K562 (cell line): Measurements from ENCODE around the gene PCNX4. TPM values are rescaled to one million over a fixed set of nuclear protein-coding genes. Genes with fewer than 3 reads are reported as not detected.

Source experiments
- ATAC-seq: fragments of 200-7000 bp; cut with Tn5 transposase; 3 replicates; pipeline ENCODE4 v1.9.1; 2020; ENCODE audit warnings: moderate library complexity
- BruUV-seq: library from RNA; stranded (reverse); fragments of 400-500 nt; replicated peaks from 2 replicates; lab custom pipeline; 2021; lab: Mats Ljungman, UMichigan
- CTCF ChIA-PET: fragments of 300-600 bp; formaldehyde crosslinking; extraction: SDS; loops from one replicate; lab custom pipeline; 2021; ENCODE audit warnings: low intra/inter-chr PET ratio; lab: Yijun Ruan, JAX
- POLR2A ChIA-PET: fragments of 300-600, 350-650 bp; sonication (Branson Sonifier 250); formaldehyde crosslinking; extraction: SDS; loops from one replicate; lab custom pipeline; 2021; ENCODE audit warnings: antibody characterized with exemption, inconsistent platforms; lab: Yijun Ruan, JAX
- DNase-seq, 4 experiments: peaks; one replicate each; pipeline versions ENCODE4 v3.0.0 to v3.0.0-alpha.2; 2011 to 2018; ENCODE audit warnings: low spot score in 3 of 4, mixed read lengths in 3 of 4; ENCODE audit errors: extremely low read depth in 1 of 4
- FAIRE-seq: peaks from 2 replicates; lab custom pipeline; 2011; peaks lifted over from hg19 to GRCh38; lab: Jason Lieb, UNC
- H2AFZ ChIP-seq: 2 replicates; pipeline ENCODE4 v1.6.0; 2011; ENCODE audit warnings: low read depth, low read length, control low read depth, inconsistent platforms
- H3K27ac ChIP-seq: fragments of 200-600 bp; 3 replicates; pipeline ENCODE4 v1.8.0; 2011; ENCODE audit warnings: low read depth, mild to moderate bottlenecking, control low read depth, inconsistent platforms, low read length, moderate library complexity, mixed read lengths; ENCODE audit errors: extremely low read depth
- H3K27me3 ChIP-seq, 2 experiments: fragments of 300-600 bp in 1 of 2; 2 replicates in 1 of 2; 3 replicates in 1 of 2; pipeline versions ENCODE4 v1.6.0 to v1.8.0; 2011; ENCODE audit warnings: inconsistent platforms in 2 of 2, low read length in 2 of 2, mild to moderate bottlenecking in 1 of 2, mixed read lengths in 1 of 2, moderate library complexity in 1 of 2; ENCODE audit not compliant: control insufficient read depth in 2 of 2, insufficient read depth in 2 of 2
- H3K36me3 ChIP-seq: fragments of 300-600 bp; 3 replicates; pipeline ENCODE4 v1.8.0; 2011; ENCODE audit warnings: mild to moderate bottlenecking, low read length, inconsistent platforms; ENCODE audit not compliant: control insufficient read depth, insufficient read depth
- H3K4me1 ChIP-seq, 2 experiments: fragments of 200-600 bp in 1 of 2; replicated peaks in 1 of 2; 2 replicates in 1 of 2; 3 replicates in 1 of 2; pipeline versions ENCODE4 v1.5.1 to v1.8.0; 2011; ENCODE audit warnings: inconsistent platforms in 2 of 2, low read length in 2 of 2, mild to moderate bottlenecking in 1 of 2, mixed read lengths in 1 of 2, moderate library complexity in 1 of 2; ENCODE audit not compliant: control insufficient read depth in 2 of 2, insufficient read depth in 2 of 2
- H3K4me2 ChIP-seq: 2 replicates; pipeline ENCODE4 v1.6.1; 2011; ENCODE audit warnings: low read length, control low read depth, inconsistent platforms, mixed read lengths; ENCODE audit not compliant: insufficient read depth
- H3K4me3 ChIP-seq: fragments of 200-600 bp; sonication (generic), shearing (Covaris generic); 2 replicates; pipeline ENCODE4 v1.5.1; 2016; ENCODE audit warnings: control low read depth, inconsistent platforms
- H3K79me2 ChIP-seq: fragments of 200-600 bp; 3 replicates; pipeline ENCODE4 v1.8.0; 2011; ENCODE audit warnings: low read length, inconsistent platforms; ENCODE audit not compliant: control insufficient read depth, insufficient read depth
- H3K9ac ChIP-seq, 2 experiments: 2 replicates each; pipeline versions ENCODE4 v1.6.0 to v1.6.1; 2011; ENCODE audit warnings: low read depth in 2 of 2, low read length in 2 of 2, control low read depth in 1 of 2, inconsistent platforms in 1 of 2, mild to moderate bottlenecking in 1 of 2, mixed read lengths in 1 of 2; ENCODE audit not compliant: insufficient read depth in 1 of 2
- H3K9me1 ChIP-seq: one replicate; pipeline ENCODE4 v1.6.0; 2011; ENCODE audit warnings: inconsistent platforms, mild to moderate bottlenecking, low read length, moderate library complexity; ENCODE audit not compliant: control insufficient read depth, insufficient read depth
- H3K9me3 ChIP-seq: replicated peaks from 2 replicates; pipeline ENCODE4 v1.5.1; 2011; ENCODE audit warnings: low read depth, low read length, inconsistent platforms; ENCODE audit not compliant: control insufficient read depth, insufficient read depth
- H4K20me1 ChIP-seq: replicated peaks from 2 replicates; pipeline ENCODE4 v1.6.1; 2011; ENCODE audit warnings: low read length, inconsistent platforms, mixed read lengths; ENCODE audit not compliant: control insufficient read depth, insufficient read depth
- ARID1B ChIP-seq: fragments of 450-650 bp; IDR thresholded peaks from 2 replicates; pipeline ENCODE4 v1.6.1; 2016; ENCODE audit warnings: antibody characterized with exemption, mild to moderate bottlenecking, inconsistent platforms
- C11orf30 ChIP-seq: fragments of 450-650 bp; IDR thresholded peaks from 2 replicates; pipeline ENCODE4 v1.6.1; 2016; ENCODE audit warnings: low read depth, mild to moderate bottlenecking
- DIDO1 ChIP-seq: fragments of 450-650 bp; IDR thresholded peaks from 2 replicates; pipeline ENCODE4 v1.6.1; 2016; ENCODE audit warnings: low read depth, missing biosample characterization, missing genetic modification characterization
- FOSL1 ChIP-seq: fragments of 200-800 bp; sonication (Bioruptor generic); conservative IDR thresholded peaks from 2 replicates; pipeline ENCODE4 v1.6.1; 2016; ENCODE audit warnings: missing genetic modification characterization, missing compliant biosample characterization
- HDAC2 ChIP-seq: fragments of 450-650 bp; IDR thresholded peaks from 2 replicates; pipeline ENCODE4 v1.6.1; 2016; ENCODE audit warnings: mild to moderate bottlenecking
- IFI16 ChIP-seq: fragments of 250-450 bp; sonication (Bioruptor Pico); IDR thresholded peaks from 2 replicates; pipeline ENCODE4 v2.1.2; 2022; ENCODE audit warnings: mild to moderate bottlenecking, inconsistent platforms
- MNT ChIP-seq, 2 experiments: fragments of 450-650 bp; conservative IDR thresholded peaks; 2 replicates each; pipeline ENCODE4 v1.6.1; 2017; ENCODE audit warnings: mild to moderate bottlenecking in 2 of 2, moderate library complexity in 2 of 2
- NCOA4 ChIP-seq: fragments of 450-650 bp; IDR thresholded peaks from 2 replicates; pipeline ENCODE4 v1.6.1; 2018; ENCODE audit warnings: mild to moderate bottlenecking; ENCODE audit not compliant: partially characterized antibody
- POLR2AphosphoS5 ChIP-seq: IDR thresholded peaks from 2 replicates; pipeline ENCODE4 v1.6.1; 2011; ENCODE audit warnings: mild to moderate bottlenecking, low read depth, low read length, moderate library complexity; ENCODE audit not compliant: control insufficient read depth, insufficient read depth
- RCOR1 ChIP-seq, 2 experiments: IDR thresholded peaks; 2 replicates each; pipeline ENCODE4 v1.6.1; 2012; ENCODE audit warnings: low read depth in 2 of 2, low read length in 2 of 2, borderline replicate concordance in 1 of 2, improper control_type of control experiment in 1 of 2
- RNF219 ChIP-seq: fragments of 250-450 bp; sonication (Bioruptor Pico); IDR thresholded peaks from 2 replicates; pipeline ENCODE4 v1.5.0; 2022; ENCODE audit warnings: mild to moderate bottlenecking
- SPI1 ChIP-seq: IDR thresholded peaks from 2 replicates; pipeline ENCODE4 v1.6.1; 2011; ENCODE audit warnings: low read depth, low read length, control low read depth, borderline replicate concordance
- SRSF3 ChIP-seq: fragments of 200-400 bp; formaldehyde crosslinking; IDR thresholded peaks from 2 replicates; pipeline ENCODE4 v1.6.1; 2016; ENCODE audit warnings: mild to moderate bottlenecking, low read length, moderate library complexity; ENCODE audit not compliant: insufficient read depth
- TARDBP ChIP-seq: fragments of 450-650 bp; IDR thresholded peaks from 2 replicates; pipeline ENCODE4 v1.6.1; 2016
- YY1 ChIP-seq, 3 experiments: IDR thresholded peaks; 2 replicates each; pipeline ENCODE4 v1.6.1; 2011; ENCODE audit warnings: low read length in 2 of 3, mild to moderate bottlenecking in 2 of 3, moderate library complexity in 2 of 3, borderline replicate concordance in 1 of 3, control low read depth in 1 of 3, low read depth in 1 of 3; ENCODE audit not compliant: insufficient read depth in 3 of 3, insufficient replicate concordance in 2 of 3, control insufficient read depth in 1 of 3, insufficient read length in 1 of 3; ENCODE audit errors: extremely low read depth in 1 of 3
- ZBTB8A ChIP-seq: fragments of 450-650 bp; IDR thresholded peaks from 2 replicates; pipeline ENCODE4 v1.6.1; 2018; ENCODE audit warnings: mild to moderate bottlenecking, moderate library complexity; ENCODE audit not compliant: partially characterized antibody
- ZFP1 ChIP-seq: fragments of 450-650 bp; formaldehyde crosslinking; IDR thresholded peaks from 2 replicates; pipeline ENCODE4 v1.4.0; 2020; ENCODE audit warnings: mild to moderate bottlenecking, mixed read lengths
- ZNF224 ChIP-seq: sonication (generic); formaldehyde crosslinking; IDR thresholded peaks from 2 replicates; pipeline ENCODE4 v1.8.0; 2022; ENCODE audit warnings: mild to moderate bottlenecking, missing genetic modification reagents
- ZNF3 ChIP-seq: fragments of 250-450 bp; sonication (Bioruptor Pico); IDR thresholded peaks from 2 replicates; pipeline ENCODE4 v1.5.0; 2021; ENCODE audit warnings: mild to moderate bottlenecking, moderate library complexity
- ZNF316 ChIP-seq: fragments of 450-650 bp; IDR thresholded peaks from 2 replicates; pipeline ENCODE4 v1.6.1; 2016
- ZNF695 ChIP-seq: fragments of 450-650 bp; formaldehyde crosslinking; IDR thresholded peaks from 2 replicates; pipeline ENCODE4 v1.4.0; 2020; ENCODE audit warnings: mild to moderate bottlenecking, moderate library complexity
- WGBS: fragments of 100-300 bp; shearing (Covaris generic); methylation state at CpG from one replicate; pipeline ENCODE4 v1.1.6; 2016; ENCODE audit warnings: low coverage, mixed read lengths; ENCODE audit not compliant: insufficient coverage; ENCODE audit errors: missing lambda C conversion rate; 5-methylcytosine and 5-hydroxymethylcytosine counted together
- in situ Hi-C: fragments of 300-500 bp; cut with MboI; formaldehyde crosslinking; loops from 4 replicates; pipeline ENCODE4 v1.15.0; 2018; ENCODE audit warnings: inconsistent platforms, mixed read lengths
- intact Hi-C: fragments of 100-400 bp; cut with micrococcal nuclease; formaldehyde crosslinking; loops from 2 replicates; pipeline ENCODE4 v1.14.2; 2022
- polyA plus RNA-seq, 8 experiments: library from polyadenylated mRNA; depleted of rRNA in 4 of 8; stranded (reverse) in 5 of 8; unstranded in 3 of 8; fragments of >200 nt; fragmentation: Nextera tagmentation in 2 of 8; fragmentation: Illumina TruSeq in 1 of 8; extraction: Ambion mirVana in 2 of 8; extraction: Trizol in 1 of 8; gene quantifications; 2 replicates each; pipeline versions ENCODE4 v1.2.1 to v1.2.3, GENCODE V29; 2011 to 2014; ENCODE audit warnings: inconsistent platforms in 1 of 8, missing spikeins in 1 of 8
- total RNA-seq, 7 experiments: library from RNA; depleted of rRNA in 6 of 7; stranded (reverse); fragments of >200 nt in 6 of 7; fragmentation: Illumina TruSeq in 2 of 7; extraction: Trizol in 2 of 7; gene quantifications; 2 replicates each; pipeline versions ENCODE4 v1.2.1 to v1.2.3, GENCODE V29; 2011 to 2021; ENCODE audit warnings: low replicate concordance in 1 of 7

PCNX4 gene
- total and polyA plus RNA-seq, 9 of the 15 experiments (the other 6 are each of a cell fraction or from before 2014, with no cell fraction given): 10.0 to 41.2 (median 22.4) TPM

GRCh38 chr14:60196291-60196690, 104.6 kb downstream of the PCNX4 start:
- peaks cover 3% of the 10 kb centered on the region; the same call in 1 of the 2 replicates for H3K9me3 ChIP-seq
- H3K4me1 ChIP-seq: peaks cover 0 to 3% of the 10 kb centered on the region in 2 experiments; a peak in 2 of 5 replicates
- ATAC-seq: no peak
- FAIRE-seq: no peak
- no peak for DNase-seq
- H3K79me2 ChIP-seq: no peaks in the 10 kb centered on the region
- in situ Hi-C loops: no loop called here
- intact Hi-C loops: loop anchor here (5.0 kb wide), 1 partner anchor 291 kb away; the partner anchor contains the start of gene C14orf39
- CTCF ChIA-PET: no interaction called here
- H3K27ac ChIP-seq: no peak overlapping the region
- H4K20me1 ChIP-seq: no peaks in the 10 kb centered on the region
- POLR2A ChIA-PET: interaction anchor here (1.2 kb wide), 1 partner anchor 114 kb away, joined by 3 read pairs; no protein-coding TSS in a partner anchor
- H3K4me2 ChIP-seq: no peak overlapping the region
- no peaks in the 10 kb centered on the region for H3K27me3 ChIP-seq
- no peak overlapping the region for H3K4me3 ChIP-seq
- WGBS: 0% methylated on average over 2 of the region's 2 CpGs
- H3K9me1 ChIP-seq: no peaks in the 10 kb centered on the region
- no TSS peak for BruUV-seq
- H3K9ac ChIP-seq: no peak overlapping the region
- H2AFZ ChIP-seq: no peak overlapping the region
- H3K36me3 ChIP-seq: no peaks in the 10 kb centered on the region
- no peak for TF ChIP-seq ZNF695 (CRISPR knock-in tag)
- TF ChIP-seq YY1 (IDR thresholded peaks at IDR 0.05; ENCODE audit: borderline replicate concordance in 1 of 3, control insufficient read depth in 1 of 3, extremely low read depth in 1 of 3, insufficient read depth in 3 of 3, insufficient read length in 1 of 3, insufficient replicate concordance in 2 of 3, low read depth in 1 of 3, low read length in 2 of 3): no peak
- peak; percentile 83 for TF ChIP-seq C11orf30
- TF ChIP-seq RNF219 (CRISPR knock-in tag): no peak
- TF ChIP-seq MNT (conservative IDR thresholded peaks at IDR 0.05): 0 out of 4 replicates have a peak, but pooled peaks of 1 of the 2 experiments have one; percentile 16
- TF ChIP-seq ZNF3 (CRISPR knock-in tag): no peak
- TF ChIP-seq ZBTB8A: no peak
- peak in 1 of 2 experiments; percentile 48; a peak in 1 of 4 replicates for TF ChIP-seq RCOR1 (IDR thresholded peaks at IDR 0.05; ENCODE audit: borderline replicate concordance in 1 of 2, low read depth in 2 of 2, low read length in 2 of 2)
- TF ChIP-seq ZNF224 (CRISPR knock-in tag): no peak
- no peak for TF ChIP-seq ZFP1 (CRISPR knock-in tag)
- peak; percentile 51 for TF ChIP-seq FOSL1 (tag)
- no peak for TF ChIP-seq SRSF3
- TF ChIP-seq SPI1: no peak
- TF ChIP-seq HDAC2: peak; percentile 37; the same call in 1 of the 2 replicates
- no peak for TF ChIP-seq DIDO1
- TF ChIP-seq POLR2AphosphoS5: no peak
- TF ChIP-seq ARID1B: peak; percentile 75
- peak; percentile 56; the same call in 1 of the 2 replicates for TF ChIP-seq ZNF316
- no peak for TF ChIP-seq NCOA4
- TF ChIP-seq TARDBP: no peak
- no peak for TF ChIP-seq IFI16 (CRISPR knock-in tag)
